HUES6 (cell line): ENCODE results near the gene SHISAL1.

Experiments
- H3K27ac ChIP-seq: 2 replicates; pipeline ENCODE4 v1.7.0; 2013; ENCODE audit warnings: low read depth, mild to moderate bottlenecking, low read length, inconsistent platforms
- H3K27me3 ChIP-seq: 2 replicates; pipeline ENCODE4 v1.6.1; 2013; ENCODE audit warnings: low read length; ENCODE audit not compliant: control insufficient read depth, insufficient read depth
- H3K36me3 ChIP-seq: 2 replicates; pipeline ENCODE4 v1.6.1; 2013; ENCODE audit warnings: low read length; ENCODE audit not compliant: control insufficient read depth, insufficient read depth
- H3K4me1 ChIP-seq: 2 replicates; pipeline ENCODE4 v1.6.1; 2013; ENCODE audit warnings: low read length; ENCODE audit not compliant: control insufficient read depth, insufficient read depth
- H3K4me3 ChIP-seq: 2 replicates; pipeline ENCODE4 v1.5.1; 2013; ENCODE audit warnings: low read depth, low read length
- H3K9ac ChIP-seq: one replicate; pipeline ENCODE4 v1.6.1; 2013; ENCODE audit warnings: mild to moderate bottlenecking, low read length
- H3K9me3 ChIP-seq: 2 replicates; pipeline ENCODE4 v1.6.1; 2013; ENCODE audit warnings: low read depth, low read length; ENCODE audit not compliant: control insufficient read depth, insufficient read depth

The SHISAL1 gene

GRCh38 chr22:44221710-44222475 lies 90.9 kb downstream of the SHISAL1 start:
- no peaks in the 10 kb centered on the region for H3K27me3 ChIP-seq
- H3K4me1 ChIP-seq: no peaks in the 10 kb centered on the region
- H3K9me3 ChIP-seq: peaks cover 11% of the 10 kb centered on the region; the same call in 1 of the 2 replicates
- H3K4me3 ChIP-seq: no peak overlapping the region
- no peak overlapping the region for H3K27ac ChIP-seq
- H3K36me3 ChIP-seq: no peaks in the 10 kb centered on the region
- H3K9ac ChIP-seq: no peak overlapping the region

GRCh38 chr22:44220727-44221680 lies 91.7 kb downstream of the SHISAL1 start:
- H3K9ac ChIP-seq: no peak overlapping the region
- no peak overlapping the region for H3K27ac ChIP-seq
- H3K27me3 ChIP-seq: no peaks in the 10 kb centered on the region
- no peak overlapping the region for H3K4me3 ChIP-seq
- no peaks in the 10 kb centered on the region for H3K36me3 ChIP-seq
- H3K4me1 ChIP-seq: no peaks in the 10 kb centered on the region
- H3K9me3 ChIP-seq: peaks cover 9% of the 10 kb centered on the region; the same call in 1 of the 2 replicates

DNA sequence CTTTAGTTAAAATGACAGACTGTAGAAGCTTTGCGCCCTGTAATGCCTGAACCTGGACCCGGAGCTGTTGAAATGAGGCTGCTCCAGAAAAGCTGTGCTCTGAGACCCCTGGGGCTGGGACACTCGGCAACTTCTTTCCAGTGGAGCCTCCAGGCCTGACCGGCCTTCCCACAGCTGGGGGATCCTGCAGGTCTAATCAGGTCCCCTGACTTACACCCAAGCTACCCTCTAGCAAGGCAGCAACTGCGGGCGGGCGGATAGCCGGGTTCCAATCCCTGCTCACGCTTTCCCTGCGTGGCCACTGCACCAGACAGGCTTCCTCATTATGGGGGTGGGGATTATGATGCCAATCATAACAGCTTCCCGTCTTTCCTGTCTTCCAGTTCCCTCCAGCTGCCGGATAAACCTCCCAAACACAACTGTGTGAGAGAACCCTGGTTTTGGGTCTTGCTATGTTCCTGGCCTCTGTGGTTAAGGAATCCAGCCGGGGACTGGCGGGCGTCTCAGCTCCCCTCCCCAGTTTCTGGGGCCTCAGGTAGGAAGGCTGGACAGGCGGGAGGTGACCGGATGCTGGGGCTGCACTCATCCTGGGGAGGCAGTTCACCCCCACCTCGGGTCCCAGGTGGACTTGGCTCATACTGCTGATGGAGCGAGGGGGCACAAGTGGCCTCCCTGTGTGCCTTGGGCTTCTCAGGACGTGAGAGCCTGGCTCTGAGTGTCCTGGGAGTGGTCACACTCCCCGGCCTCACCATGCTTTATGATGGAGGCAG lies 93.5 kb downstream of the SHISAL1 start:
- Histone ChIP-seq H3K27ac (no peak overlapping the region), H3K4me3 (no peak overlapping the region), H3K9ac (no peak overlapping the region), H3K9me3 (peaks cover 12% of the 10 kb centered on the region), H3K4me1 (no peaks in the 10 kb centered on the region), H3K27me3 (no peaks in the 10 kb centered on the region), H3K36me3 (no peaks in the 10 kb centered on the region)

- no peaks in the 10 kb centered on the region for H3K36me3 ChIP-seq
- no peaks in the 10 kb centered on the region for H3K27me3 ChIP-seq
- no peak overlapping the region for H3K27ac ChIP-seq
- no peak overlapping the region for H3K4me3 ChIP-seq
- no peak overlapping the region for H3K9ac ChIP-seq
- no peaks in the 10 kb centered on the region for H3K4me1 ChIP-seq
- peaks cover 12% of the 10 kb centered on the region for H3K9me3 ChIP-seq
These were observed 94.7 kb downstream of the SHISAL1 start for GRCh38 chr22:44218071-44218470.

- Histone ChIP-seq H3K9me3 (peaks cover 12% of the 10 kb centered on the region), H3K4me3 (no peak overlapping the region), H3K4me1 (no peaks in the 10 kb centered on the region), H3K9ac (no peak overlapping the region), H3K36me3 (no peaks in the 10 kb centered on the region), H3K27ac (no peak overlapping the region), H3K27me3 (no peaks in the 10 kb centered on the region)
These were observed 95.4 kb downstream of the SHISAL1 start for GRCh38 chr22:44217346-44217745.

GRCh38 chr22:44215287-44215686 lies 97.5 kb downstream of the SHISAL1 start:
- H3K4me1 ChIP-seq: no peaks in the 10 kb centered on the region
- no peaks in the 10 kb centered on the region for H3K27me3 ChIP-seq

DNA sequence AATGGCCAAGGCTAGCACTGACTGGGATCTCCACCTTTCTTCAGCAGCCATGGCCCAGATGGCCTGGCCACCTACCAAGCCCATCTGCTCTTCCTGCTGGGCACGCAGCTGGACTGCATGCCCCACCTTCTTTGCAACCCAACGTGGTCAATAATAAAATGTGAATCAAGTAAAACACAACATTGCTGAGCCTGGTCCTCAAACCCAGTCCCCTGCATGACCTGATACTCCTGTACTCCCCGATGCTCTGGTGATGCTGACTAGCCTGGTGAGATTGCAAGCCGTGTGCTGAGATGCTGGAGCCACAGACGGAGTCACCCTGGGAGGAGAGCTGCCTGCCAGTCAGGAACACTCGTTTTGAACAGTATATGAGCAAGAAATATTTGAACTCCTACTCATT lies 98.0 kb downstream of the SHISAL1 start:
- Histone ChIP-seq H3K4me1 (no peaks in the 10 kb centered on the region), H3K27me3 (no peaks in the 10 kb centered on the region), H3K36me3 (no peaks in the 10 kb centered on the region), H3K9me3 (peaks cover 4% of the 10 kb centered on the region; the same call in 1 of the 2 replicates), H3K27ac (no peak overlapping the region), H3K9ac (no peak overlapping the region), H3K4me3 (no peak overlapping the region)

More at GRCh38 chr22:44215287-44215686, 97.5 kb downstream of the SHISAL1 start:
- H3K27ac ChIP-seq: no peak overlapping the region
- no peaks in the 10 kb centered on the region for H3K36me3 ChIP-seq
- no peak overlapping the region for H3K4me3 ChIP-seq
- no peak overlapping the region for H3K9ac ChIP-seq
- H3K9me3 ChIP-seq: peaks cover 3% of the 10 kb centered on the region; the same call in 1 of the 2 replicates

DNA sequence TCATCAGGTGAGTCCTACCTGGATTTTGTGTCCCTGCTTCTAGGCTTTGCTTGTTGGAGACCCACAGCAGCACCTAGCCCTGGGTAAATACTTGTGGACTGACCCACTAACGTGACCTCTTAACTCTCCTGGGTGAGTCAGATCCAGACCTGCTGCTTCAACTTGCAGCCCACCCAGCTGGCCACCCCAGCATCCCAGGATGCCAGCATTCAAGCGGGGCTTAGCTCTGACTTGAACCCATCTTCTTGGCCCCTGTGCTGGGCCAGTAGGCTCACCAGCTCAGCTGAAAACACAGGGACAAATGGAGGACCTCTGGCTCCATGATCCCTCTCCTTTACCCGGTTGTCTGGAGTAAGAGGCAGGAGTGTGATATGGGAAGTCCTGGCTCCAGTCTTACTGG lies 98.6 kb downstream of the SHISAL1 start:
- Histone ChIP-seq H3K27me3 (no peaks in the 10 kb centered on the region), H3K36me3 (no peaks in the 10 kb centered on the region), H3K4me1 (no peaks in the 10 kb centered on the region), H3K9ac (no peak overlapping the region), H3K4me3 (no peak overlapping the region), H3K27ac (no peak overlapping the region), H3K9me3 (peaks cover 8% of the 10 kb centered on the region; the same call in 1 of the 2 replicates)

DNA sequence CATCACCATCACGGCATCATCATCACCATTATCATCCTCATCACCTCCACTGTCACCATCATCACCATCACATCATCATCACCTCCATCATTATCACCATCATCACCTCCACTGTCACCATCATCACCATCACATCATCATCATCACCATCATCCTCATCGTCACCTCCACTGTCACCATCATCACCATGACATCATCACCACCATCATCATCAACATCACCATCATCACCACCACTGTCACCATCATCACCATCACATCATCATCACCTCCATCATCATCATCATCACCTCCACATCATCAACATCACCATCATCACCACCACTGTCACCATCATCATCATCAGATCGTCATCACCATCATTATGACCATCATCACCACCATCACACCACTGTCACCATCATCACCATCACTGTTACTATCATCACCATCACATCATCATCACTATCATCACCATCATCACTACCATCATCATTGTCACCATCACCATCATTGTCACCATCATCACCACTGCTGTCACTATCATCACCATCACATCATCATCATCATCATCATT lies 99.2 kb downstream of the SHISAL1 start:
- Histone ChIP-seq H3K9me3 (peaks cover 8% of the 10 kb centered on the region; the same call in 1 of the 2 replicates), H3K36me3 (no peaks in the 10 kb centered on the region), H3K27me3 (no peaks in the 10 kb centered on the region), H3K9ac (no peak overlapping the region), H3K4me3 (no peak overlapping the region), H3K4me1 (no peaks in the 10 kb centered on the region), H3K27ac (no peak overlapping the region)

DNA sequence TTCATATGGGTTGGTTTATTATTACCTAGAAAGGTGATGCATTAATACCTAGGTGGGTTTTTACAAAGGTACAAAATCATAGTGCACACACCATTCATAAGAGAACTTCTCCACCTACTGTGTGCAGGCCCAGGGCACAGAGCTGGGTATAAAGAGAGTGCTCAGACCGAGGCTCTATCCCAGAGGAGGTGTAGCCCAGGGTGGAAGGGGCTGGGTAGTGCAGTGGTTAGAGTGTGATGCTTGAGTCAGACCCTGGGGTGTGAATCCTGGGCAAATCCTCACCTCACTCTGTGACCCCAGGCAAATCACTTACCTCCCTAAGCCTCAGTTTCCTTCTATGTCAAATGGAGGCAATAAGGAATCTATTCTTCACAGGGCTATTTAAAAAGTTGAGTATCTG lies 99.8 kb downstream of the SHISAL1 start:
- no peaks in the 10 kb centered on the region for H3K27me3 ChIP-seq
- no peak overlapping the region for H3K9ac ChIP-seq
- H3K27ac ChIP-seq: no peak overlapping the region
- peaks cover 8% of the 10 kb centered on the region; the same call in 1 of the 2 replicates for H3K9me3 ChIP-seq
- no peak overlapping the region for H3K4me3 ChIP-seq
- no peaks in the 10 kb centered on the region for H3K4me1 ChIP-seq
- H3K36me3 ChIP-seq: no peaks in the 10 kb centered on the region
